Activated CD4-positive, alpha-beta T cell treated with anti-CD3 and anti-CD28 coated beads, Interleukin-2, amount 50 U/mL, for 16 hours (primary cell): ENCODE measurements around the gene RBM46.

Experiments used
- DNase-seq: peaks from one replicate; pipeline ENCODE4 v3.0.0-alpha.2; 2020

RBM46 gene

GRCh38 chr4:154781126-154781982 is at the start of gene RBM46:
RBM46 (plus strand) TSS chr4:154781272; CDS start chr4:154796753, 15,481 bp downstream.
- no peak for DNase-seq

- DNase-seq, result no peak
Measured at GRCh38 chr4:154731756-154732155, 49.3 kb upstream of the RBM46 start.

GRCh38 chr4:154732669-154733068 is 48.4 kb upstream of the RBM46 start:
- no peak for DNase-seq

- no peak for DNase-seq
Measured at GRCh38 chr4:154736770-154737169, 44.3 kb upstream of the RBM46 start.

GRCh38 chr4:154738426-154738825 is 42.6 kb upstream of the RBM46 start:
- DNase-seq, result no peak

- no peak for DNase-seq
Measured at GRCh38 chr4:154739111-154739510, 42.0 kb upstream of the RBM46 start.

- DNase-seq, result no peak
Measured at GRCh38 chr4:154740462-154740861, 40.6 kb upstream of the RBM46 start.

GRCh38 chr4:154741131-154741665 is 39.9 kb upstream of the RBM46 start:
- no peak for DNase-seq

- DNase-seq, result no peak
Measured at GRCh38 chr4:154741922-154742850, 38.9 kb upstream of the RBM46 start.

- DNase-seq, result peak; percentile 21
Measured at GRCh38 chr4:154743683-154744340, 37.3 kb upstream of the RBM46 start, which contains the start of gene LRAT. LRAT (plus strand) TSS chr4:154744000; CDS start chr4:154744327, 327 bp downstream.

GRCh38 chr4:154744341-154744926 is 36.6 kb upstream of the RBM46 start:
- no peak for DNase-seq

GRCh38 chr4:154757713-154758112 is 23.4 kb upstream of the RBM46 start:
- no peak for DNase-seq

GRCh38 chr4:154760895-154761294 is 20.2 kb upstream of the RBM46 start:
- no peak for DNase-seq

GRCh38 chr4:154778264-154778663 is 2.8 kb upstream of the RBM46 start:
- no peak for DNase-seq

- DNase-seq, result no peak
Measured at GRCh38 chr4:154779362-154779947, 1.6 kb upstream of the RBM46 start.

- no peak for DNase-seq
Measured at GRCh38 chr4:154781983-154782293, 866 bp downstream of the RBM46 start.

GRCh38 chr4:154807042-154807630 is 26.1 kb downstream of the RBM46 start:
- peak; percentile 34 for DNase-seq

GRCh38 chr4:154818230-154818629 is 37.2 kb downstream of the RBM46 start:
- no peak for DNase-seq

GRCh38 chr4:154822775-154823174 is 41.7 kb downstream of the RBM46 start:
- DNase-seq, result no peak

GRCh38 chr4:154836030-154836429 is 55.0 kb downstream of the RBM46 start:
- no peak for DNase-seq

GRCh38 chr4:154836513-154836912 is 55.4 kb downstream of the RBM46 start:
- DNase-seq, result no peak

GRCh38 chr4:154838155-154838554 is 57.1 kb downstream of the RBM46 start:
- no peak for DNase-seq
